GM21423 (cell line): ENCODE results near the gene CAP2.
A peak's percentile ranks its signal among the peaks of the same experiment; 100 is the strongest.
"Not testable (repeated sequence)": the region's sequence is repeated elsewhere in the genome, so short reads cannot be mapped to it uniquely, and the experiment has no call there.

Experiments
- ATAC-seq: cut with Tn5 transposase; IDR thresholded peaks from one replicate; pipeline ENCODE4 v1.9.1; 2021; ENCODE audit warnings: mild to moderate bottlenecking, moderate library complexity; ENCODE audit not compliant: unreplicated experiment

CAP2 gene

GRCh38 chr6:17497535-17498095, 104.2 kb downstream of the CAP2 start:
- no peak for ATAC-seq

DNA sequence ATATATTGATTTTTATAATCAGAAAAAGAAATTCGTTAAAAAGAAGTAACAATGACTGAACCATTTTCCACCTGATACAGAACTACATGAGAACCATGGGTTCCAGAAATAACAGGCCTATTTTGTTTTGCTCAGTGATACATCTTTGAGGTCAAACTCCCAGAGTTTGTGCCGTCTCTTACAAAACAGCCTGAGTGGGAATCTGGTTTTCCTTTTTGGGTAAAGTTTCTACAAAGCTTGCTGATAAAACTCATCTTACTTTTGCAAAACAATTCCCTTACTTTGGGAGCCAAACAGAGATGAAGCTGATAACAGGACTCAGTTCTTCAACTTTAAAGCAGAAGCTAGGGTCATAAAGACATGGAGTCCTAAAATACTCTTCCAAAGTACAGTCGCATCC, 108.0 kb downstream of the CAP2 start:
- no peak for ATAC-seq

- ATAC-seq: no peak
Observed at GRCh38 chr6:17501982-17502704, 108.7 kb downstream of the CAP2 start.

- ATAC-seq: no peak
Observed at GRCh38 chr6:17503051-17503450, 109.7 kb downstream of the CAP2 start.

DNA sequence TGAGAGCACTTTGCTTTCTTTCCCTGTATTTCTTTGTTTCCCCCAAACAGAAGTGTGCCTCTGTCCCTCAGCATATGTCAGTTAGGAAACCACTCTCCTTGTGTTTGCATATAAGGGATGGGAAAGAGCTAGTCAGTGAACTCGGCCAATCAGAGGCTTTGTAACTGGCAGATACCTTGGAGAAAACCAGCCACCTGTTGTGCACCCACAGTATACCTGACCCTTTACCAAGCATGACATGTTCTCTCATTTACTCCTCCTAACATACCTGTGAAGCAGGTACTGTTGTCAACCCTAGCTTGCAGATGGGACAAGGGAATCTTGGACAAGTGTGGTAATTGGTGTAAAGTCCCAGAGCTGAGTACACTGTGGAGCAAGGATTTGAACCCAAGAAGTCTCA, 110.6 kb downstream of the CAP2 start:
- no peak for ATAC-seq

DNA sequence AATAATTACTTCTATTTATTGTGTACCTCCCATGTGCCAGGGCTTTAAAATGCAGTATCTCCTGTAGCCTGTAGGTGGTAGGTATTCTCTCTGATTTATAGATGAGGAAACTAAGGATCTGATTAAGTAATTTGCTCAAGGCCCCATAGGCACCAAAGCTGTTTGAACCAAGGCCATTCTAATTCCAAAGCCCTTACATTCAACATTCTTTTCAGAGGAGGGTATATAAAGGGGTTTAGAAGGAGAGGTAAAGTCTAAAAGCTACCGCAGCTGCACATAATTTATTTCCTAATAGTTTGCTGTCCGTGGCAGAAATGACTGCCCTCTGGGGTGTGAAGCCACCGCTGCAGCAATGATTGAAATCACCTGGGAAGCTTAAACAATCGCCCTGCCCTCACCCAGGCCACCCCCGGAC, 111.7 kb downstream of the CAP2 start:
- ATAC-seq: no peak

DNA sequence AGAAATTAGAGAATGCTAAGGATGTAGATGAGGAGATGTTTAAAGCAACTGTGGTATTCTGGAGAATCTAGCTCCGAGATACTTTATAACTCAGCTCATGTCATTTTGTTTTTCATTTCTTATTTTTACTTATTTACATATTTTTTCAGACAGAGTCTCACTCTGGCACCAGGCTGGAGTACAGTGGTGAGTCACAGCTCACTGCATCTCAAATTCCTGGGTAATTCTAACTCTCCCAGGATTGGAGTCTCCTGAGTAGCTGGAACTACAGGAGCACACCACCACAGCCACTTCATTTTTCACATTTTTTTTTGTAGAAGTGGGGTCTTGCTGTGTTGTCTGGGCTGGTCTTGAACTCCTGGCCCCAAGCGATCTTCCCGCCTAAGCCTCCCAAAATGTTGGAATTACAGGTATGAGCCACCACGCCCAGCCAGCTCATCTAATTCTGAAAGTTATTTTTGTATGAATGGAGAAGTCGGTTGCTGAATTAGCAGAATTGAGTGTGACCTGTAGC, 112.4 kb downstream of the CAP2 start:
- ATAC-seq: no peak

DNA sequence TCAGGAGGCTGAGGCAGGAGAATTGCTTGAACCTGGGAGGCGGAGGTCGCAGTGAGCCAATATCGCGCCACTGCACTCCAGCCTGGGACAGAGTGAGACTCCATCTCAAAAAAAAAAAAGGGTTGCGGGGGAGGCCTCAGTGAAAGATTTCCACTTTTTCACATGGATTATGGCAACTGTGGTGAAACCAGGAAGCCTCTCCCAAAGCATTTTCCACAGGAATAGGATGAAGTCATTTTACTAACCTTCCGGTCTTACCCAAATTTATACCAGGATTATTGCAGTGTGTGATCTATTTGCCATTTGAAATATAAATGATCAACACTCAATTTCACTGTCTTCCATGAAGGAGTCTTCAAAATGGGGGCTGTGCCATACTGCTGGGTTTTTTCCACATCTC, 113.1 kb downstream of the CAP2 start:
- no peak for ATAC-seq

DNA sequence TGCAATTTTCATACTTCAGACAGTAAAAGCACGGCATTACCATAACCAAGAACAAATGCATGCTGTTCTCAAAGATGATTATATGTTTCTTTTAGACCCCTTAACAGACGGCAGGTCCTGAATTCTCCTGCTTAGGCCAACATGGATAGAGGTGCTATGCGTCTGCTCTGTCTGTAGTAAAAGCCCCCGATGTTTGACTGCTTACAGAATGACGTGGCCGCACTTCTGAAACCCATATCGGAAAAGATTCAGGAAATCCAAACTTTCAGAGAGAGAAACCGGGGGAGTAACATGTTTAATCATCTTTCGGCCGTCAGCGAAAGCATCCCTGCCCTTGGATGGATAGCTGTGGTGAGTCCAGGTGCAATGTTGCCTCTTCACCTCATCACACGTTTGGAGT, 113.6 kb downstream of the CAP2 start:
- no peak for ATAC-seq

DNA sequence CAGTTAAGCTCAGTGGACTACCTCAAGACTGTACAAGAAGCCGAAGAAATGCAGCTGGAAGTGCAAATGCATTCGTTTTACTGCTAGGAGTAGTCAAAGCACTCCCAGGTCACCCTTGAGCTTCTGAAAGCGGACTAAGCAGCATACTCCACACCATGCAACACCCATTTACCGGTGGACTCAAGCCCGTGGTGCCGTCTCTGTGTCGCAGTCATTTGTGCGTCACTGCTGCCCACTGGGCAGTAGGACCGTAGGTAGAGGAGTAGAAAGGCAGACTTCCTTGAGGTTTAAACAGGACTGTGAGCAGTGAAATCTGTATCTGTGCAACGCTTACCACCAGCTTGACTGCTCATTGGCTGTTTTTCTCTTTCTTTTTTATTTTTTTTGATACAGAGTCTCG, 117.7 kb downstream of the CAP2 start:
- ATAC-seq: no peak

GRCh38 chr6:17511580-17511979, 118.2 kb downstream of the CAP2 start:
- ATAC-seq: no peak

- no peak for ATAC-seq
Observed at GRCh38 chr6:17519120-17519519, 125.7 kb downstream of the CAP2 start.

DNA sequence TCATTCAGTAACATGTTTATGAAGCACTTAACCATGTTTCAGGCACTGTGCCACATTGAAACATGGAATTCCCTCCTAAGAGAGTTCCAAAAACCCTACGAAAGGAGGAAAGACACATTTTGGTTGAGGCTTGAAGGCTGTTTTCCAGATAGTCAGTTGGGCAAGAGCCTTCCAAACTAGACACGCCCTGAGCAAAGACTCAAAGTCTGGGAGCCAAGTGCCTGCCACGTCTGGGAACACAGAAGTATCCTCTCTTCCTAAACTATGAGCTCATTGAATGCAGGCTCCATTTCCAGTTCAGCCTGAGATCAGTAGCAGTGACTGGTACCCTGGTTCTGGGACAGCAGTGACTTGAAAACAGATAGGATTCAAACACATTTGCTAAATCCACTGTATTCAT, 132.2 kb downstream of the CAP2 start:
- no peak for ATAC-seq

- ATAC-seq: no peak
Observed at GRCh38 chr6:17527076-17527475, 133.7 kb downstream of the CAP2 start.

DNA sequence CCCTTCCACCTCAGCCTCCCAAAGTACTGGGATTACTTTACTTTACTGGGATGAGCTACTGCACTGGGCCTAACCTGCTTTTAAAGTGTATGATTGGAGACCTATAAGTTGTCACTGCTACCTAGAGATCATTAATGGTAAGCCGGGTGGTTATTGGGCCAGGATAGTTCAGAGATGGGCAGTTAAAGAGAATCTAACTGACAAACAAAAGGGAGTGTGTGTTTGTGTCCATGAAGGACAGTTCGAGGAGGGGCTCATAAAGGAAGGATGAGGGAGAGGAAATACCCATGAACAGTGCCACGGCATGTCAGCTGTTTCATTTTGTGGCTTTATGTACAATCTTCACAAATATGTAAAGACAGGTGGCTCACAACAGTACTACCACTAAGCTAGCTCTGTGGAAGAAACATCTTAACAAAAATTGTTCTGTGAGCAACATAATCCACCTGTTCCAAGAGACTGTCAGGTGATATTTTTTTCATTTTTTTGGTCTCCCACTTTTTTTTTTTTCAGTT, 137.0 kb downstream of the CAP2 start:
- no peak for ATAC-seq

GRCh38 chr6:17536586-17536985, 143.2 kb downstream of the CAP2 start:
- peak; percentile 49 for ATAC-seq

DNA sequence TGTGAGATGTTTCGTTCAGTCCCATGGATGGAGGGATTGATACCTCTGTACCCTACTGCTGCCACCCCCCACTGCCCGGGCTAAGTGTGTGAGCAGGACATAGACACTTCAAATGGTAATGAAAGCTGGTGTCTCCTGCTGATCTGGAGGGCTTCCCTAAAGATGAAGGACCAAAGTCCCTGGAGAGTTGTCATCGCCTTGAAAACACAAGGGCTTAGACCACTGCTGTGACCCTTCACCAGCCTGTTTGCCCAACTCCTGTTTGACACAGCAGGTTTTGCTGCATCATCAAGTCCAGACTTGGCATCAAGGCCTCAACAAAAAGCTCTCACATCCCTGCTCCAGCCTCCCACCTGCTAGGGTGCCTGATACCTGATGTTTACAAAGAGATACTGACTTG, 148.8 kb downstream of the CAP2 start:
- ATAC-seq: no peak

- ATAC-seq: not testable (repeated sequence)
Observed at GRCh38 chr6:17545681-17546080, 152.3 kb downstream of the CAP2 start.

- no peak for ATAC-seq
Observed at GRCh38 chr6:17551383-17551958, 158.1 kb downstream of the CAP2 start.

DNA sequence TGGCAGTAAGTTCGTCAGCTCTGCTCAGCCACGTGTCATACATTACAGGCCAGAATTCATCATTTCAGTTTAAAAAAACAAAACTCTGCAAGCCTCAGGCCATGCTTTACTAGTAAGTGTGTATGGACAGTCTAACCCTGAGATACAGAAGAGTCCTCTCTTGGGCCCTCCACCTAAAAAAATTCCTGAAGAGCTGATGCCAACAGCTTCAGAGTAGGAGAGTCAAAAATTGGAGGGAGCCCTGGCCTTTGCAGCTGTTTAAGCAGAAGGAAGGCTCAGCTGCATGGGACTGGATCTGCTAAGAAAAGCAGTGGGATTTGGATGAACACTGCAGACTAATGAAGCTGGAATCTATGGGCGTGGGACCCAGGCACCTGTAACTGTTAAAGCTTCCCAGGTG, 159.5 kb downstream of the CAP2 start:
- ATAC-seq: no peak

- ATAC-seq: no peak
Observed at GRCh38 chr6:17556014-17556413, 162.6 kb downstream of the CAP2 start.

- no peak for ATAC-seq
Observed at GRCh38 chr6:17562636-17563035, 169.2 kb downstream of the CAP2 start.
